Measurements from ENCODE around the gene PTCHD4.

Gene PTCHD4

GRCh38 chr6:48090546-48090945 is 20.5 kb downstream of the PTCHD4 start:
- Histone ChIP-seq H3K36me3 (ENCODE audit: control insufficient read depth, insufficient read depth, low read length) (no peaks in the 10 kb centered on the region), H3K4me1 (ENCODE audit: control insufficient read depth, insufficient read depth, low read length) (no peaks in the 10 kb centered on the region), H3K27me3 (ENCODE audit: control insufficient read depth, insufficient read depth, low read length) (no peaks in the 10 kb centered on the region), H3K9me3 (ENCODE audit: control insufficient read depth, low read length) (no peaks in the 10 kb centered on the region), H3K9ac (ENCODE audit: low read length) (no peak overlapping the region), H3K4me3 (ENCODE audit: low read length) (no peak overlapping the region)

- Histone ChIP-seq H3K4me3 (ENCODE audit: low read length) (no peak overlapping the region), H3K9me3 (ENCODE audit: control insufficient read depth, low read length) (no peaks in the 10 kb centered on the region), H3K27me3 (ENCODE audit: control insufficient read depth, insufficient read depth, low read length) (no peaks in the 10 kb centered on the region)
Observed at GRCh38 chr6:48087448-48087847, 23.5 kb downstream of the PTCHD4 start.

DNA sequence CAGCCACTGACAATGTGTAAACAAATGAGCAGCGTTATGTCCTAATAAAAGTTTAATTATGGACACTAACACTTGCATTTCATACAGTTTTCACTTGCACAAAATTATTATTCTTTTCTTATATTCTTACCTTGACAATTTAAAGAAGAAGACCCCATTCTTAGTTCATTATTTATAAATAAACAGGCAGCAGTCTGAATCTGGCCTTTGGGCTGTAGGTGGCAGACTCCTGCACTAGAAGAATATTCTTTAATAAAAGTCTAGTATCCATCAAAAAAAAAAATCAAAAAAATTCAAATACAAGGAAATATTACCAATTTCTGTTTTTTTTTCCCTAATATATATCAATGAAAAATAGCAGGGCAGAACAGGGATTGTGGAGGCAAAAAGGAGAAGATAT is 24.8 kb downstream of the PTCHD4 start:
- Histone ChIP-seq H3K27me3 (ENCODE audit: control insufficient read depth, insufficient read depth, low read length) (no peaks in the 10 kb centered on the region), H3K36me3 (ENCODE audit: control insufficient read depth, insufficient read depth, low read length) (no peaks in the 10 kb centered on the region), H3K4me1 (ENCODE audit: control insufficient read depth, insufficient read depth, low read length) (no peaks in the 10 kb centered on the region), H3K9me3 (ENCODE audit: control insufficient read depth, low read length) (no peaks in the 10 kb centered on the region), H3K4me3 (ENCODE audit: low read length) (no peak overlapping the region), H3K9ac (ENCODE audit: low read length) (no peak overlapping the region)

More at GRCh38 chr6:48087448-48087847, 23.5 kb downstream of the PTCHD4 start:
- no peaks in the 10 kb centered on the region for H3K36me3 ChIP-seq (ENCODE audit: control insufficient read depth, insufficient read depth, low read length)
- H3K4me1 ChIP-seq (ENCODE audit: control insufficient read depth, insufficient read depth, low read length): no peaks in the 10 kb centered on the region
- no peak overlapping the region for H3K9ac ChIP-seq (ENCODE audit: low read length)

DNA sequence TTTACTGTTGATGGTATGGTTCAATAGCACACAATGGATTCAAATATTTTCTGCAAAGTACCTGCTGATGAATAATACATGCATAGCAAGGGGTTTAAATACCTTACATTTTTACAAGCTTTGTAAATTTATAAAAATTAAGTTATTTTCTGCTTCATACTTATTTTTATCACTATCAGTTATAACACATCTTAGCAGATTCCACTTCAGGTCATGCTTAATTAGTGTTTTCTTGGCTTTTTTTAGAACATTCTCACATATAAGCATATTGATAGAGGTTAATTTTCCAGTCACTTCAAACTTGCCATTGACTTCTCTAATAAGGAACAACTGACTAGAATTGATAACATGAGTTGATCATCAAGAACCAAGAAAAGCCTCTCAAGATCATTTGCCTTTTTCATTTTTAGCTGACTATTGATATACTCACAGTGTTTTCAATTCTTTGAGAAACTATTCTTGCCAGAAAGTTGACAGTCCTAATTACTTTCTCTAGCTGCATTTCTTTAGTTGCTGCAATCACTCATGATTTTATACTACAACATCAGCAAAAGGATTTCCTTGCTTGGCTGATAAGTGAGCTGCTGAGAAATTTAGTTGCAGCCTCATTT is 25.8 kb downstream of the PTCHD4 start:
- Histone ChIP-seq H3K4me3 (ENCODE audit: low read length) (no peak overlapping the region), H3K9me3 (ENCODE audit: control insufficient read depth, low read length) (no peaks in the 10 kb centered on the region), H3K36me3 (ENCODE audit: control insufficient read depth, insufficient read depth, low read length) (no peaks in the 10 kb centered on the region)

GRCh38 chr6:48084201-48084600 is 26.8 kb downstream of the PTCHD4 start:
- Histone ChIP-seq H3K9ac (ENCODE audit: low read length) (no peak overlapping the region), H3K27me3 (ENCODE audit: control insufficient read depth, insufficient read depth, low read length) (no peaks in the 10 kb centered on the region), H3K9me3 (ENCODE audit: control insufficient read depth, low read length) (no peaks in the 10 kb centered on the region), H3K36me3 (ENCODE audit: control insufficient read depth, insufficient read depth, low read length) (no peaks in the 10 kb centered on the region), H3K4me1 (ENCODE audit: control insufficient read depth, insufficient read depth, low read length) (no peaks in the 10 kb centered on the region), H3K4me3 (ENCODE audit: low read length) (no peak overlapping the region)

More for the DNA sequence above, 25.8 kb downstream of the PTCHD4 start:
- Histone ChIP-seq H3K4me1 (ENCODE audit: control insufficient read depth, insufficient read depth, low read length) (no peaks in the 10 kb centered on the region), H3K27me3 (ENCODE audit: control insufficient read depth, insufficient read depth, low read length) (no peaks in the 10 kb centered on the region), H3K9ac (ENCODE audit: low read length) (no peak overlapping the region)

DNA sequence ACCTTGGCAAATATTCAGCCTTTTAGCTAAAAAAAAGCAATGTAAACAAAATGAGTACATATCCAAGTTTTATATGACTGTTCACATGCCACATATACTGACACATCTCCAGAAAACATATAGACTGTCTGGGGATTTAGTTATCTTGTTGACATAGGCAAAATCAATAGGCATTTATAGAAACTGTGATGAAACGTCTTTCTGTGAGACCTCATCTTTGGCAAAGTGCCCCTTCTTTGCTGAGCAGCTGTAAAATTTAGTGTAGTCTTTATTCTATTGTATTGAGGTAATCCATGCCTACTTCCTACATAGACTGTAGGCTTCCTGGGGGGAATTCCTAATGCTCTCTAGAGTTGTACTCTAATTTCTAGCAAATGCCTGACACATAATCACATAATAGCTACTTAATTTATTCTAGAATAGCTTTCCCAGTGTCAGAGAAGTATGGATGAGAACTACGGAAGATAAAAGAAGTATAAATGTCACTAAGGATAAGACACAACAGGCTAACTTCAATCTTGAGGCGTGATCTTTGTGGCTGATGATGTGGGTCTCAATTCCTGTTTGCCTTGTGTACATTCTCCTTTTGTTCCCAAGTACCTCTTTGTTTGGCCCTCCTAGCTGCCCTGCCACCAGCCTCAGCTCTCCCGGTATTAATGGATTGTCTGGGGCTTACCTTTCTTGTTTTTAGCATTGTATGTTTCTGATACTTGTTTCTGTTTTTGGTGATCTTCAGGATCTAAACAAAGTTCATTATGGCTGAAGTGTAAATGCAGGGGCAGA is 30.6 kb downstream of the PTCHD4 start:
- H3K4me3 ChIP-seq (ENCODE audit: low read length): no peak overlapping the region
- H3K4me1 ChIP-seq (ENCODE audit: control insufficient read depth, insufficient read depth, low read length): no peaks in the 10 kb centered on the region
- H3K9me3 ChIP-seq (ENCODE audit: control insufficient read depth, low read length): no peaks in the 10 kb centered on the region
- no peaks in the 10 kb centered on the region for H3K27me3 ChIP-seq (ENCODE audit: control insufficient read depth, insufficient read depth, low read length)
- no peak overlapping the region for H3K9ac ChIP-seq (ENCODE audit: low read length)
- no peaks in the 10 kb centered on the region for H3K36me3 ChIP-seq (ENCODE audit: control insufficient read depth, insufficient read depth, low read length)

DNA sequence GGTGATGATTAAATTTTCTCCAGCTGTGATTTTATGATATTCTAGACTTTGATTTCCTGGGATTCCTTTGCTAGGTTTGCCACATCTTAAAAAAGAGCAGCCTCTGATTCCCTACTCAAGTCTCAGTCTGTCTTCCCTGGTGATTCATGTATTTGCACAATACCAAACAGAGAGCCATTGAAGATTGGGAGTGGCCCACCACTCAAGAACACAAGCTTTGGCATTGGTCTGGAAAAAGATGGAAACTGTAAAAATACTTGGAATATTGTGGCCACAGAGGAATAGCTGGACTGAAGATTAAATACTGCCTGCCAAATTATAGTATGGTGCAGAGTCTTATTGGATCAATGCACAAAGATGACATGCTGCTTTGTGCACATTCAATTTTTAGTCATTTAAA is 32.9 kb downstream of the PTCHD4 start:
- Histone ChIP-seq H3K36me3 (ENCODE audit: control insufficient read depth, insufficient read depth, low read length) (no peaks in the 10 kb centered on the region), H3K9ac (ENCODE audit: low read length) (no peak overlapping the region), H3K27me3 (ENCODE audit: control insufficient read depth, insufficient read depth, low read length) (no peaks in the 10 kb centered on the region), H3K4me3 (ENCODE audit: low read length) (no peak overlapping the region), H3K4me1 (ENCODE audit: control insufficient read depth, insufficient read depth, low read length) (no peaks in the 10 kb centered on the region), H3K9me3 (ENCODE audit: control insufficient read depth, low read length) (no peaks in the 10 kb centered on the region)

DNA sequence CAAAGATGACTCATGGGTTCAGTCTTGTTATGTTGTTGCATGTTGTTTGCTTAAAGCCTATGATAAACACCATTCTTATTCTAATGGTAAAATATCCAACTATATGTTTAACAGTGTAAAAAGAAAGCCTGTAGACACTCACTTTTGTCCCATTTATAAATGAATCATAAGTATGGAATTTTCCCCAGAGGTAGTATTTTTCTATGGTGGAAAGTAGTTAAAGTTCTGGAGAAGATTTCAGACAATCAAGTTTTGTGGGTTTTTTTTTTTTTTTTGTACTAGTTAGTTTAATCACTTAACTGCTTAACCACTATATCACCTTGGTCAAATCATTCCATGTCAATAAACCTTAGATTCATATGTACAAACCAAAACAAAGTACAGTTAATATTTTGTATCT is 35.8 kb downstream of the PTCHD4 start:
- Histone ChIP-seq H3K27me3 (ENCODE audit: control insufficient read depth, insufficient read depth, low read length) (no peaks in the 10 kb centered on the region), H3K36me3 (ENCODE audit: control insufficient read depth, insufficient read depth, low read length) (no peaks in the 10 kb centered on the region), H3K4me1 (ENCODE audit: control insufficient read depth, insufficient read depth, low read length) (no peaks in the 10 kb centered on the region), H3K9ac (ENCODE audit: low read length) (no peak overlapping the region), H3K9me3 (ENCODE audit: control insufficient read depth, low read length) (no peaks in the 10 kb centered on the region), H3K4me3 (ENCODE audit: low read length) (no peak overlapping the region)

- no peak overlapping the region for H3K4me3 ChIP-seq (ENCODE audit: low read length)
- peaks cover 4% of the 10 kb centered on the region for H3K27me3 ChIP-seq (ENCODE audit: control insufficient read depth, insufficient read depth, low read length)
- no peaks in the 10 kb centered on the region for H3K9me3 ChIP-seq (ENCODE audit: control insufficient read depth, low read length)
- no peaks in the 10 kb centered on the region for H3K36me3 ChIP-seq (ENCODE audit: control insufficient read depth, insufficient read depth, low read length)
- no peak overlapping the region for H3K9ac ChIP-seq (ENCODE audit: low read length)
- H3K4me1 ChIP-seq (ENCODE audit: control insufficient read depth, insufficient read depth, low read length): no peaks in the 10 kb centered on the region
Observed at GRCh38 chr6:48073976-48074767, 36.8 kb downstream of the PTCHD4 start.

GRCh38 chr6:48071833-48072232 is 39.2 kb downstream of the PTCHD4 start:
- Histone ChIP-seq H3K4me3 (ENCODE audit: low read length) (no peak overlapping the region), H3K27me3 (ENCODE audit: control insufficient read depth, insufficient read depth, low read length) (peaks cover 18% of the 10 kb centered on the region), H3K9ac (ENCODE audit: low read length) (no peak overlapping the region), H3K9me3 (ENCODE audit: control insufficient read depth, low read length) (no peaks in the 10 kb centered on the region), H3K36me3 (ENCODE audit: control insufficient read depth, insufficient read depth, low read length) (no peaks in the 10 kb centered on the region), H3K4me1 (ENCODE audit: control insufficient read depth, insufficient read depth, low read length) (no peaks in the 10 kb centered on the region)

GRCh38 chr6:48069280-48069679 is 41.7 kb downstream of the PTCHD4 start:
- H3K36me3 ChIP-seq (ENCODE audit: control insufficient read depth, insufficient read depth, low read length): no peaks in the 10 kb centered on the region
- H3K4me3 ChIP-seq (ENCODE audit: low read length): no peak overlapping the region
- peaks cover 21% of the 10 kb centered on the region for H3K27me3 ChIP-seq (ENCODE audit: control insufficient read depth, insufficient read depth, low read length)
- no peak overlapping the region for H3K9ac ChIP-seq (ENCODE audit: low read length)
- no peaks in the 10 kb centered on the region for H3K4me1 ChIP-seq (ENCODE audit: control insufficient read depth, insufficient read depth, low read length)
- no peaks in the 10 kb centered on the region for H3K9me3 ChIP-seq (ENCODE audit: control insufficient read depth, low read length)
